NOMO-1 treated with DMSO at 0.1 percent for 48 hours (cell line): ENCODE measurements around the gene IQCB1.
"Not testable (repeated sequence)": the region's sequence is repeated elsewhere in the genome, so short reads cannot be mapped to it uniquely, and the experiment has no call there.

Experiments used
- DNase-seq: peaks from one replicate; lab custom pipeline; 2025; ENCODE audit not compliant: unreplicated experiment; lab: John Stamatoyannopoulos, UW

Gene IQCB1

GRCh38 chr3:121748680-121749275 lies 86.1 kb downstream of the IQCB1 start:
- peak; percentile 14 for DNase-seq

DNA sequence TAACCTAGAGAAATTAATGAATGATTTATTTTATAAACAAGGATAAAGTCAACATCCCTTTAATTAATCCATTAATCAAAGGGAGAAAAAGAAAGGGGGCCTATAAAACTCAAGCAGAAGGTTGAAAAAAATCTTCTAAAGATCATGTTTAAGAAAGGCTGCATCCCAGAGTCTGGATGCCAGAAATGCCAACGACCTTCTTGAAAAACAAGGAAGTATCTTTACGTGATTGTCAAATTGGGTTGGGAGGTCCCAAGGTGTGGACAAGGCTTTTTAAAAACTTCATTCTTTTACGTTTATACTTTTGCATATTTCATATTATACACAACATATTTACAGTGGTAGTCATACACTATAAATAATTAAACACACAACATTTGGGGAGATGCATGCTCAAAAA lies 86.9 kb downstream of the IQCB1 start:
- no peak for DNase-seq

DNA sequence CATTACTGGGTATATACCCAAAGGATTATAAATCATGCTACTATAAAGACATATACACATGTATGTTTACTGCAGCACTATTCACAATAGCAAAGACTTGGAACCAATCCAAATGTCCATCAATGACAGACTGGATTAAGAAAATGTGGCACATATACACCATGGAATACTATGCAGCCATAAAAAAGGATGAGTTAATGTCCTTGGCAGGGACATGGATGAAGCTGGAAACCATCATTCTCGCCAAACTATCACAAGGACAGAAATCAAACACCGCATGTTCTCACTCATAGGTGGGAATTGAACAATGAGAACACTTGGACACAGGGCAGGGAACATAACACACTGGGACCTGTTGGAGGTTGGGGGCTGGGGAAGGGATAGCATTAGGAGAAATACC lies 91.8 kb downstream of the IQCB1 start:
- not testable (repeated sequence) for DNase-seq

DNA sequence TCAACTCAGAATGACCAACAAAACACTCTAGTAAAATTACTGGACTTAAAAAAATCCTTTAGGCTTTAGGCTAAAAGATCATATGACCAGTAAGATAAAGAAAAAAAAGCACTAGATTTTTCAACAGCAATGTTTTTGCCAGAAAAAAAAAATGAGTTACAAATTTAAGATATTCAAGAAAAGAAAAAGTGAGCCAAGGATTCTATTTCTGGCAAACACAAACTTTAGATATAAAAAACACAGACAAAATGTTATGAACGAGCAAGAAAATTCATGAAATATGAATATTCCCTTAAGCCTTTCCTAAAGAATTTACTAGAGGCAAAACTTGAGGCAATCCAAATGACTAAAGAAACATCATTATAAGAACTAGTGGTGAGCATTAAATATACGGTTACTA lies 94.0 kb downstream of the IQCB1 start:
- no peak for DNase-seq

GRCh38 chr3:121739902-121740301 lies 95.0 kb downstream of the IQCB1 start:
- DNase-seq = no peak

GRCh38 chr3:121737644-121738043 lies 97.2 kb downstream of the IQCB1 start:
- no peak for DNase-seq

DNA sequence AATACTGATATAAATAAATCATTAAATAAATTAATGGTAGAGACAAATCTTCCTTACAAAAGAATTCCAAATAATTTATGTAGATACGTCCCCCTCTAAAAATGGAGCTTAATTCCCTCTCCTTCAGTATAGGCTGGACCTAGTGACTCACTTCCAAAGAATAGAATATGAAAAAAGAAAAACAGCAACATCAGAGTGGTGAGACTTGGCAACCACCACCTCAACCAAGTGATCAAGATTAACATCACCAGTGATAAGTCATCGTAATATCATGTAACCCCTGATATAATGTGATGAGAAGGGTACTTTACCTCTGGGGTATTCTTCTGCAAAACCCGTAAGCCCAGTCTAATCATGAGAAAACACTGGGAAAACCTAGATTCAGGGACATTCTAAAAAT lies 98.7 kb downstream of the IQCB1 start:
- no peak for DNase-seq

GRCh38 chr3:121735047-121735696 lies 99.7 kb downstream of the IQCB1 start:
- no peak for DNase-seq

DNA sequence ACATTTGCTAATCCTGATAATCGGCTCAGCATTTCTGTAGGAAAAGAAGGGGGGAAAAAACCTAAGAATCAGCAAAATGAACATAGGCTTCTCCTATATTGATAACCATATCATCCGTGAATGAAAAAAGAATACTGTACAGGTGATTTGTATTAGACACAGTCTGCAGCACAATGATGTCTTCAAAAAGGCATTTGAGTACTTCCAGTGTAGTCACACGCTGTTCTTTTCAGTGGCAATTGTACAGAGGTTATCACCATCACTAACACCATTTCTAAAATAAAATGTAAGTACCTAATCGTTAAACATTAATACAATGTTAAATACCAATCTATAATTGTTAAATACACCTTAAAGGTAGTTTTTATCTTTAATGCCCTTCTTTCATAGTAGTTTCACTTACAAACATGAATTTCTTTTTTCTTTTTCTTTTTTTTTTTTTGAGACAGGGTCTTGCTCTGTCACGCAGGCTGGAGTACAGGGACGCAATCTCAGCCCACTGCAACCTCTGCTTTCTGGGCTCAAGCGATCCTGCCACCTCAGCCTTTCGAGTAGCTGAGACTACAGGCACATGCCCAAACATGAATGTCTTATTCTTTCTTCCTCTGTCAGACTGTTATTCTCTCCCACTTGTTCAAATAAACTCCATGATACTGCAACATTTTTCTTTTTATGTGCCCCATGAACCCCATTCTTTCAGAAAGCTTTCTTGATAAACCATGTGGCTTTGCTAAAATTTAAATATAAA lies 103.7 kb downstream of the IQCB1 start:
- no peak for DNase-seq

DNA sequence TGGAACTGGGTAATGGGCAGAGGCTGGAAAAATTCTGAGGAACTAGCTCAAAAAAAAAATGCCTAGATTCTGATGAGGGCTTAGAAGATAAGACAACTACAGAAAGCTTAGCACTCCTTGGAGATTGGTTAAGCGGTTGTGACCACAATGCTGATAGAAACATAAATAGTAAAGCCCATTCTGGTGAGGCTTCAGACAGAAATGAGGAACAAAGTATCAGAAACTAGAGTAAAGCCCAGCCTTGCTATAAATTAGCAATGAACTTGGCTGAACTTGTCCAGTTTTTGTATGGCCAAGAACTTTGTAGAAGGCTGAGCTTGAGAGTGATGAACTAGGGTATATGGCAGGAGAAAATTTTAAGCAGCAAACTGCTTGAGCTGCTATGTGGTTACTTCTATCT lies 110.7 kb downstream of the IQCB1 start:
- DNase-seq = peak; percentile 90

DNA sequence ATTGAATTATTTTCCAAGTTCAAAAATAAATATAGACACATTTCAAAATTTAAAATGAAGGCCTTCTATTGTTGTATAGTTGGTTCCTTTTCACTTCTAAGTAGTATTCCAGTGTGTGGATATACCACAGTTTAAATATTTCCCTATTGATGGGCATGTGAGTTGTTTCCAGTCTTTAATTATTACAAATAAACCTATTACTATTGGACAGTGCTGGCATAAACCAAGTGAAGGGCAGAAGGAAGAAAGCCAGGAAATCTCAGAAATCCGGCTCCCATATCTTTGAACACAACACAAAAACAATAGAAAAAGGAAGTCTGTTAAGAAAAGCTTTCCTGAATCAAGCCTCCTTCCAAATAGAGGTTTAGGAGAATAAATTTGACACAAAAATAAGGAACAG lies 111.4 kb downstream of the IQCB1 start:
- no peak for DNase-seq

- DNase-seq = no peak
Observed at GRCh38 chr3:121722411-121722810, 112.4 kb downstream of the IQCB1 start.

GRCh38 chr3:121720163-121720562 lies 114.7 kb downstream of the IQCB1 start:
- DNase-seq = no peak
